ENCODE measurements around the gene ROBO1. TPM values are rescaled to one million over a fixed set of nuclear protein-coding genes. Genes with fewer than 3 reads are reported as not detected.

The ROBO1 gene
- total and polyA plus RNA-seq, 2 of the 8 experiments (the other 6 are each of a cell fraction or from before 2014, with no cell fraction given): 51.4 to 91.0 TPM

- Histone ChIP-seq H3K4me1 (replicated peaks in 1 of 4; ENCODE audit: control insufficient read depth in 3 of 4, insufficient read depth in 4 of 4, low read length in 3 of 4) (no peaks in the 10 kb centered on the region), H3K18ac (ENCODE audit: extremely low read depth, low read length) (no peak overlapping the region), H2AK5ac (ENCODE audit: low read depth, low read length) (no peak overlapping the region), H4K91ac (replicated peaks; ENCODE audit: insufficient read length, low read length) (no peak overlapping the region), H2BK20ac (ENCODE audit: low read length) (no peak overlapping the region), H3K9ac (replicated peaks in 1 of 4; ENCODE audit: extremely low read depth in 1 of 4, low read depth in 3 of 4, low read length in 3 of 4) (no peak overlapping the region), H4K5ac (ENCODE audit: insufficient read length, low read depth, low read length) (no peak overlapping the region), H3K4ac (replicated peaks; ENCODE audit: insufficient read length, low read depth, low read length) (no peak overlapping the region), H2BK120ac (replicated peaks; ENCODE audit: low read depth, low read length) (no peak overlapping the region), H3K27ac (ENCODE audit: low read depth, low read length) (no peak overlapping the region), H3K9me3 (ENCODE audit: insufficient read depth in 2 of 2, low read depth in 1 of 2, low read length in 1 of 2) (no peaks in the 10 kb centered on the region), H4K20me1 (replicated peaks in 1 of 2; ENCODE audit: control insufficient read depth in 1 of 2, insufficient read depth in 2 of 2, low read length in 2 of 2) (no peaks in the 10 kb centered on the region), H2BK15ac (ENCODE audit: low read length) (no peak overlapping the region), H3K27me3 (replicated peaks in 1 of 4; ENCODE audit: control insufficient read depth in 3 of 4, extremely low read depth in 1 of 4, insufficient read depth in 3 of 4, low read length in 3 of 4) (no peaks in the 10 kb centered on the region), H3K56ac (replicated peaks; ENCODE audit: insufficient read length, low read depth, low read length) (no peak overlapping the region), H3K36me3 (ENCODE audit: control insufficient read depth in 2 of 4, insufficient read depth in 4 of 4, low read length in 3 of 4) (peaks cover 0 to 18% (median 7%) of the 10 kb centered on the region in 4 experiments; a peak in 5 of 8 replicates), H3K14ac (ENCODE audit: insufficient read length) (no peak overlapping the region), H4K8ac (ENCODE audit: extremely low read depth, insufficient read depth, low read length) (no peak overlapping the region), H3K79me2 (ENCODE audit: control insufficient read depth in 1 of 2, insufficient read depth in 2 of 2, low read length in 2 of 2) (no peaks in the 10 kb centered on the region), H3K23ac (ENCODE audit: insufficient read length) (no peak overlapping the region), H3K79me1 (ENCODE audit: low read depth, low read length) (no peaks in the 10 kb centered on the region), H3K4me3 (ENCODE audit: extremely low read depth in 1 of 4, insufficient read depth in 2 of 4, low read depth in 3 of 4, low read length in 4 of 4) (no peak overlapping the region), H3K23me2 (ENCODE audit: low read depth, low read length) (no peaks in the 10 kb centered on the region), H3K4me2 (ENCODE audit: insufficient read depth in 1 of 2, low read depth in 2 of 2, low read length in 2 of 2) (no peak overlapping the region), H2AFZ (ENCODE audit: low read length) (no peak overlapping the region), H2BK5ac (ENCODE audit: low read depth, low read length) (no peak overlapping the region), H2BK12ac (ENCODE audit: low read depth, low read length) (no peak overlapping the region)
- FAIRE-seq (no peak), DNase-seq (ENCODE audit: low read depth in 1 of 2, low spot score in 2 of 2) (no peak)
- 92% methylated on average over 6 of the region's 6 CpGs; no CpG with 5 or more reads in 1 of the 2 experiments for WGBS, 2 experiments (ENCODE audit: extremely low coverage in 1 of 2, insufficient coverage in 1 of 2, insufficient read length in 1 of 2, insufficient replicate concordance in 2 of 2, low coverage in 1 of 2, low lambda C conversion rate in 2 of 2, missing lambda C conversion rate in 1 of 2)
- no peak for TF ChIP-seq USF2 (IDR thresholded peaks at IDR 0.05; ENCODE audit: low read length)
- TF ChIP-seq RFX5 (IDR thresholded peaks at IDR 0.05; ENCODE audit: borderline replicate concordance, low read depth, low read length): no peak
- no peak for TF ChIP-seq TBP (IDR thresholded peaks at IDR 0.05; ENCODE audit: low read depth, low read length)
- no peak for TF ChIP-seq MAX (IDR thresholded peaks at IDR 0.05)
- TF ChIP-seq NANOG (IDR thresholded peaks at IDR 0.05; ENCODE audit: insufficient read depth, low read depth, low read length, poor library complexity, severe bottlenecking): no peak
- no peak for TF ChIP-seq JUN (IDR thresholded peaks at IDR 0.05; ENCODE audit: low read depth, low read length)
- CTCF ChIA-PET (ENCODE audit: partially characterized antibody): no interaction called here
- POLR2A ChIA-PET (ENCODE audit: partially characterized antibody): no interaction called here
These were observed 1156.5 kb downstream of the ROBO1 start for GRCh38 chr3:78611278-78611677.
